GM12891 (cell line): ENCODE measurements around the gene LRRC8D.

Experiments used
- DNase-seq: peaks from one replicate; pipeline ENCODE4 v3.0.0; 2011; ENCODE audit warnings: low spot score; ENCODE audit not compliant: insufficient read length
- FAIRE-seq: peaks from 2 replicates; lab custom pipeline; 2011; peaks lifted over from hg19 to GRCh38; lab: Jason Lieb, UNC
- PAX5 ChIP-seq: IDR thresholded peaks from 2 replicates; pipeline ENCODE4 v1.6.1; 2011; ENCODE audit warnings: low read length, moderate library complexity, mild to moderate bottlenecking; ENCODE audit not compliant: insufficient read depth, severe bottlenecking
- POLR2A ChIP-seq: IDR thresholded peaks from 2 replicates; pipeline ENCODE4 v1.6.1; 2011; ENCODE audit warnings: low read depth, low read length, control low read depth
- POLR2AphosphoS5 ChIP-seq: IDR thresholded peaks from 2 replicates; pipeline ENCODE4 v1.6.1; 2011; ENCODE audit warnings: low read depth, low read length, control low read depth
- POU2F2 ChIP-seq: IDR thresholded peaks from 2 replicates; pipeline ENCODE4 v1.6.1; 2011; ENCODE audit warnings: low read depth, mild to moderate bottlenecking, control low read depth, low read length, moderate library complexity
- SPI1 ChIP-seq: IDR thresholded peaks from 2 replicates; pipeline ENCODE4 v1.6.1; 2011; ENCODE audit warnings: low read depth, low read length, control low read depth
- TAF1 ChIP-seq: IDR thresholded peaks from 2 replicates; pipeline ENCODE4 v1.6.1; 2011; ENCODE audit warnings: low read depth, low read length, control low read depth

The LRRC8D gene

GRCh38 chr1:89878256-89878655 is 57.4 kb downstream of the LRRC8D start:
- TF ChIP-seq PAX5, result no peak
- no peak for TF ChIP-seq SPI1
- TF ChIP-seq POLR2AphosphoS5, result no peak
- TF ChIP-seq POU2F2, result no peak
- no peak for TF ChIP-seq TAF1
- TF ChIP-seq POLR2A, result no peak
- DNase-seq, result no peak
- no peak for FAIRE-seq

- TF ChIP-seq POLR2AphosphoS5 (no peak), POU2F2 (no peak), SPI1 (no peak), TAF1 (no peak), POLR2A (no peak), PAX5 (no peak)
- FAIRE-seq (no peak), DNase-seq (no peak)
These were observed 59.8 kb downstream of the LRRC8D start for GRCh38 chr1:89880679-89881078.

- DNase-seq, result no peak
These were observed 60.7 kb downstream of the LRRC8D start for GRCh38 chr1:89881415-89882058.

GRCh38 chr1:89882348-89883029 is 61.7 kb downstream of the LRRC8D start:
- FAIRE-seq, result no peak
- TF ChIP-seq PAX5 (no peak), TAF1 (no peak), POU2F2 (no peak), POLR2AphosphoS5 (no peak)

More at GRCh38 chr1:89881415-89882058, 60.7 kb downstream of the LRRC8D start:
- TF ChIP-seq POLR2A (no peak), SPI1 (no peak), PAX5 (no peak), TAF1 (no peak), POLR2AphosphoS5 (no peak), POU2F2 (no peak)
- FAIRE-seq, result peak; percentile 47

GRCh38 chr1:89883030-89883379 is 62.2 kb downstream of the LRRC8D start:
- TF ChIP-seq PAX5 (no peak), POLR2AphosphoS5 (no peak), SPI1 (no peak), TAF1 (no peak), POU2F2 (no peak), POLR2A (no peak)
- FAIRE-seq, result no peak
- no peak for DNase-seq

More at GRCh38 chr1:89882348-89883029, 61.7 kb downstream of the LRRC8D start:
- no peak for DNase-seq

- DNase-seq (no peak), FAIRE-seq (no peak)
- no peak for TF ChIP-seq PAX5
- TF ChIP-seq POLR2A, result no peak
- TF ChIP-seq POU2F2, result no peak
- TF ChIP-seq POLR2AphosphoS5, result no peak
- TF ChIP-seq TAF1, result no peak
- TF ChIP-seq SPI1, result no peak
These were observed 64.1 kb downstream of the LRRC8D start for GRCh38 chr1:89884718-89885596.

GRCh38 chr1:89887270-89887669 is 66.4 kb downstream of the LRRC8D start:
- TF ChIP-seq POLR2A (no peak), POLR2AphosphoS5 (no peak), TAF1 (no peak), PAX5 (no peak), POU2F2 (no peak), SPI1 (no peak)
- FAIRE-seq, result no peak
- no peak for DNase-seq

- no peak for FAIRE-seq
- no peak for TF ChIP-seq TAF1
- TF ChIP-seq POLR2AphosphoS5, result no peak
- TF ChIP-seq SPI1, result no peak
- no peak for TF ChIP-seq POU2F2
- no peak for TF ChIP-seq POLR2A
- no peak for TF ChIP-seq PAX5
- DNase-seq, result no peak
These were observed 66.9 kb downstream of the LRRC8D start for GRCh38 chr1:89887713-89888112.
